ENCODE measurements around the gene KCND3.

Gene KCND3

DNA sequence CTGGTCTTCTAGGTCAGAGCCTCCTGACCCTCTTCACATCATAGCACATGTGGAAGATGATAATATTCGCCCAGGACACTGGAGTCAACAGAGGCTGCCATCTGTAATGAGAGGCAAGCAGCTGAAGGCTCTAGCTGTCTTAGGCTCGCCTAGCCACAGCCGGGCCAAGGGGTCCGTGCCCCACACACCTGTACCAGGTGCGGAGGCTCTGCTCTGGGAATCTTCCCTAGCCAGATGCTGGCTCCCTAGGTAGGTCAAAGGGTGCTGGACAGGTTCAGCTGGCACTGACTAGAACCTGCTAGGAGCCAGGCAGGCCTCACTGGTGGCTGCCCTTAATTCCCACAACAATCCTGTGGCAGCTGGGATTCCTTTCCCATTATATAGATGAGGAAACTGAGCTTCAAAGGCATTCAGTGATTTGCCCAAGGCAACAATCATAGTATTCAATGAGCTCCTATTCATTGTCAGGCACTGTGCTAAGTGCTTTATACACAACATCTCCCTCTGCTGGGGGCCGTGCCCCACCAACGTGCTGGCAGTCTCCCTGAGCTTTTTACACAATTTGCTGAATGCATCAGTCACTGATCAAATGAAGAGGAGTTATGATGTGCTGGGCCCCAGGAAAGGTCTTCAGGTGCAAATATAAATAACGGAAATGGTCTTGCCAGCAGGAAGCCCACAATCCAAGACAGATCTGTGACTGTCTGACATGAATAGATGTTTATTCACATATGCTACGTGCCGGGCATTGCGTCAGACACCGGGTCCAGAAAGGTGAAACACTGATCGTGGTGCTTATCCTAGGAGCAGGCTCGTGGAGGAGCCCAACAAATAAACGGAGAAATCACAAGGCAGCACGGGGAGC lies 175.8 kb downstream of the KCND3 start:
- no peak for TF ChIP-seq GATA2 (IDR thresholded peaks at IDR 0.05; ENCODE audit: low read depth, low read length)
- no peak for TF ChIP-seq GATA3 (IDR thresholded peaks at IDR 0.05; ENCODE audit: low read depth, low read length)

GRCh38 chr1:111812306-111812705 lies 177.2 kb downstream of the KCND3 start:
- TF ChIP-seq GATA2 (IDR thresholded peaks at IDR 0.05; ENCODE audit: low read depth, low read length) (no peak), GATA3 (IDR thresholded peaks at IDR 0.05; ENCODE audit: low read depth, low read length) (no peak)

DNA sequence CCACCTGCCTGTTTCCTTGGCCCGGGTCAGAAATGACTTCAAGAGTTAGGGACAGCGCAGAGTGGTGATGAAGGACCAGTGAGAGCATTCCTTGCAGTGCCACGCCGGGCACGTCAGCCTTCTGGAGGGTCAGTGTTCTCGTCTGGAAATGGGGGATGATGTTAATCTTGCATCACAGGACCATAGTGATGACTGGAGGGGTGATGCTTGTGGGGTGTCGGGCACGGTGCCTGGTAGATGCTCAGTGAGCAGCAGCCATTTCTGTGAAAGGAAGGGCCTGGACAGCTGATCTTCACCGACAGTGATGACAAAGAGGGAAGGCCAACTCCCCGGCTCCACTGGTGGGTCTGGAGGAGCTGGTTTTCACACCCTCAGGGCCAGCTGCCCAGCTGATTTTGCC lies 177.6 kb downstream of the KCND3 start:
- TF ChIP-seq GATA3 (IDR thresholded peaks at IDR 0.05; ENCODE audit: low read depth, low read length) (no peak), GATA2 (IDR thresholded peaks at IDR 0.05; ENCODE audit: low read depth, low read length) (no peak)

DNA sequence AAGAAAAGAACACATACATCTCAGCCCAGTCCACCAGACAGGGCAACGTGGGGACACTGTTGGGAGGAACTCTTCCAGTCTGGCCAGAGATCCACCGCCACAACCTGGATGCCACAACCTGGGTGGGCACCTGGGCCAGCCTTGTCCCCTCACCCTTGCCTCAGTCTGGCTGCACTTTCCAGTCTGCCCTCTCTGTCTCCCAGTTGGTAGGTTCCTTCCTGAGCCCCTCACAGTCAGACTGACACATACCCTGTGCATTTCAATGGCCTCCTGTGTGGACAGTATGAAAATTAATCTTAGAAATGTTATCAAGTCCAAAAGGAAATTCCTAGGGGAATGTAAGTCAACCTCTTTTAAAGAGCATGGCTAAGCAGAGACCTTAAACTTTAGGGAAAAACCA lies 184.2 kb downstream of the KCND3 start:
- TF ChIP-seq GATA2 (IDR thresholded peaks at IDR 0.05; ENCODE audit: low read depth, low read length) (no peak), GATA3 (IDR thresholded peaks at IDR 0.05; ENCODE audit: low read depth, low read length) (no peak)

DNA sequence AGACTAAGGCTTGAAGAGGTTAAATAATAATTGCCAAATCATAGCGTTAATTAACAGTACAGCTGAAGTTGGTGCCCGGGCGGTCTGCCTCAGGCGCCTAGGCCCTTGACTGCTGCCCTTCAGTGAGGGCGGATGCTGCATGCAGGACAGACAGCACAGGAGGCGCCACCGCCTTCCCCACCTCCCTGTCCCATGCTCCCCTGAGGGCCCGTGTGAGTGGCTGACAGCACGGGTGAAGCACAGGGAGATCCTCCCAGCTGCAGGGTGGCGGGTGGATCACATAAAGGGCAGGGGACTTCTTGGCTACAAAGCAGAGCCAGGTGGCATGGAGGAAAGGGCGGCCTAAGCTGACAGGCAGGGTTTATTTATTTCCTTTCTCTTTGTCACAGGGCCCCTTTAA lies 184.7 kb downstream of the KCND3 start:
- TF ChIP-seq GATA2 (IDR thresholded peaks at IDR 0.05; ENCODE audit: low read depth, low read length) = no peak
- no peak for TF ChIP-seq GATA3 (IDR thresholded peaks at IDR 0.05; ENCODE audit: low read depth, low read length)

DNA sequence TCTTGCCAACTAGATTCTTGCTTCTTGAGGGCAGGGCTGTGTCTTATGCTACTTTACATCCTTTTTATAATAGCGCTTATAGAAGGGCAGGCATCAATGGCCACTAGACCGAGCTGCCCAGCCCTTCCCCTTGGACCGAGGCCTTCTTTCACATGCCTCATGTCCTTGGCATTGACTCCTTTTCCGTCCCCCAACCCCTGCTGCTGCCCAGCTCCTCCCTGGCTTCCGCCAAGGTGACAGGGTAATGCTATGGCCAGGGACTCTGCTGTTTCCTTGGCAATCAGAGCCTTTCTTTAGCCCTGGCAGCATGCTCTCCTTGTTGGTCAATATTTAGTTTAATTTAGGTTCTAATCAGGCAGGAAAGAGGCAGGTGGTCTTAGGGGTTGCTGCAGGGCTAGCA lies 185.5 kb downstream of the KCND3 start:
- TF ChIP-seq GATA3 (IDR thresholded peaks at IDR 0.05; ENCODE audit: low read depth, low read length) (no peak), GATA2 (IDR thresholded peaks at IDR 0.05; ENCODE audit: low read depth, low read length) (no peak)

DNA sequence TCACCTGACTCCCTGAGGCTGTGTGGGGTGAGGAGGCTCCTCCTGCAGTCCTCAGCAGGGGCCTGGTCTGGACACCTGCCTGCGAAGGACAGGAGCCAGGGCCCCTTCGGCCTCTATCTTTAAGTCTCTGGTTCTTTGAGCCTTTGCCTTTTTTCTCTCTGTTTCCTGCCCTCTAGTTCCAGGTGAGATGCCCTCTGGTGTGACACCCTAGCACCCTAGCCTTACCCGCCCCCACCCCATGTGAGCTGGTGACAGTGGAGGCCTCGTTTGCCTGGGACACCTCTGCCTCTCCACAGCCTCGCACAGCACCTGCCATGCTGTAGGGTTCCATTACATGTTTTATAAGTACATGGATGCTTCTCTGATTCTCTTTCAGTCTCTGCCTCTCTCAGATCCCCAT lies 186.5 kb downstream of the KCND3 start:
- TF ChIP-seq GATA2 (IDR thresholded peaks at IDR 0.05; ENCODE audit: low read depth, low read length) (no peak), GATA3 (IDR thresholded peaks at IDR 0.05; ENCODE audit: low read depth, low read length) (no peak)

- no peak for TF ChIP-seq GATA2 (IDR thresholded peaks at IDR 0.05; ENCODE audit: low read depth, low read length)
These were observed 187.4 kb downstream of the KCND3 start for GRCh38 chr1:111802110-111802509.

DNA sequence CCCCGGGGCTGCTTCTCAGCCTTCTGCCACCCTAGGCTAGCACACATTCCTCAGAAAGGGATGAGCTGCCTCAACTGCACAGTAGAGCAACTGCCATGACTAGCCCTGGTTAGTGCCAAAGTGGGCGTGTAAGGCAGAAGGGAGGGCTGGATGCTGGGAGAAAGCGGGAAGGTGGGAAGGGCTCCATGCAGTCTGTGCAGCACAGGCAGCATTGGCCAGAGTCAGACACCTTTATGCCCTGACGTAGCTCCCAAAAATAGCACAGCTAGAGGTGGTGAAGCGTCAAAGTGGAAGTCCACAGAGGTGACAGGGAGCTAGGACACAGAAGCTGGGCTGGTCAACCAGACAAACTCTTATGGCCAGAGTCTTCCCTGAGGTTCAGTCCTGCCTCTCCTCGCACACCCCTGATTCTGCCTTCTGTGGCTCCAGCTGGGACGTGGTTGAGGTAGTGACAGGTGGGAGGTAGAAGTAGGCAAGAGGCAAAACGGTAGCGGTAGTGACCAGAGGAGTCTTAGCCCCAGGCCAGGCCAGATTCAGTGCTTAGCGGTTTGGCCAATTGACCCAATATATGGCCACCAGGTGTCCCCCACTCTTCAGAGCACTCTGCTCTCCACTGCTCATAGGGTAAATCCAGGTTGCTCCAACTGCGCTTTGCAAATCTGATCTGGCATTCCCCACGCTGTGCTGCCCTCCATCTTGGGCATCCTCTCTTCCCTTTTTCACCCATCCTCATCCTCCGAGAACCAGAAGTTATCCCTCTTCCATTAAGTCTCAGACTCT lies 188.2 kb downstream of the KCND3 start:
- TF ChIP-seq GATA3 (IDR thresholded peaks at IDR 0.05; ENCODE audit: low read depth, low read length) (no peak), GATA2 (IDR thresholded peaks at IDR 0.05; ENCODE audit: low read depth, low read length) (no peak)

DNA sequence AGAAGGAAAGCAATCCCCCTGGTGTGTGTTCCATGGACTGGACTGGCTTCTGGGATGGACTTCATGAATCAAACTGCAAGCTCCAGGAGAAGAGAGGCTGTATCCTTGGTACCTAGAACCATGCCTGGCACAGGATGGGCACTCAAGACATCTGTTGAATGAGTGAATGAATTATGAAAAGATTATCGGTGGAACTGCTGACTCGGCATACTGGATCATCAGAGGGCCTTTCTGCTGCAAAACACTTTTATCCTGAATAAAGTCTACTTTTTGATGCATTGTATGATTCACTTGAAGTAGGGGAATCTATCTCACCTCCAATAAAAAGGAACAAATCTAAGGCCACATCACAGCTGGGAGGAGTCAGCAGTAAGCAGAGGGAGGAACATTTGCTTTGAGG lies 190.9 kb downstream of the KCND3 start:
- no peak for TF ChIP-seq GATA2 (IDR thresholded peaks at IDR 0.05; ENCODE audit: low read depth, low read length)
- TF ChIP-seq GATA3 (IDR thresholded peaks at IDR 0.05; ENCODE audit: low read depth, low read length) = no peak

- TF ChIP-seq GATA3 (IDR thresholded peaks at IDR 0.05; ENCODE audit: low read depth, low read length) (no peak), GATA2 (IDR thresholded peaks at IDR 0.05; ENCODE audit: low read depth, low read length) (no peak)
These were observed 194.1 kb downstream of the KCND3 start for GRCh38 chr1:111795401-111795800.

- TF ChIP-seq GATA3 (IDR thresholded peaks at IDR 0.05; ENCODE audit: low read depth, low read length) = no peak
- TF ChIP-seq GATA2 (IDR thresholded peaks at IDR 0.05; ENCODE audit: low read depth, low read length) = no peak
These were observed 195.5 kb downstream of the KCND3 start for GRCh38 chr1:111793923-111794322.

GRCh38 chr1:111792249-111792648 lies 197.2 kb downstream of the KCND3 start:
- TF ChIP-seq GATA2 (IDR thresholded peaks at IDR 0.05; ENCODE audit: low read depth, low read length) = no peak
- no peak for TF ChIP-seq GATA3 (IDR thresholded peaks at IDR 0.05; ENCODE audit: low read depth, low read length)

- TF ChIP-seq GATA3 (IDR thresholded peaks at IDR 0.05; ENCODE audit: low read depth, low read length) = no peak
- no peak for TF ChIP-seq GATA2 (IDR thresholded peaks at IDR 0.05; ENCODE audit: low read depth, low read length)
These were observed 197.7 kb downstream of the KCND3 start for GRCh38 chr1:111791776-111792175.
